ENCODE measurements around the gene SCAMP2. TPM values are rescaled to one million over a fixed set of nuclear protein-coding genes. Genes with fewer than 3 reads are reported as not detected.

SCAMP2 gene
- total RNA-seq, 3 donors from 2014 or later (not counting 1 experiment from before 2014, with no cell fraction given): 78.8 to 101 (median 92.8) TPM

DNA sequence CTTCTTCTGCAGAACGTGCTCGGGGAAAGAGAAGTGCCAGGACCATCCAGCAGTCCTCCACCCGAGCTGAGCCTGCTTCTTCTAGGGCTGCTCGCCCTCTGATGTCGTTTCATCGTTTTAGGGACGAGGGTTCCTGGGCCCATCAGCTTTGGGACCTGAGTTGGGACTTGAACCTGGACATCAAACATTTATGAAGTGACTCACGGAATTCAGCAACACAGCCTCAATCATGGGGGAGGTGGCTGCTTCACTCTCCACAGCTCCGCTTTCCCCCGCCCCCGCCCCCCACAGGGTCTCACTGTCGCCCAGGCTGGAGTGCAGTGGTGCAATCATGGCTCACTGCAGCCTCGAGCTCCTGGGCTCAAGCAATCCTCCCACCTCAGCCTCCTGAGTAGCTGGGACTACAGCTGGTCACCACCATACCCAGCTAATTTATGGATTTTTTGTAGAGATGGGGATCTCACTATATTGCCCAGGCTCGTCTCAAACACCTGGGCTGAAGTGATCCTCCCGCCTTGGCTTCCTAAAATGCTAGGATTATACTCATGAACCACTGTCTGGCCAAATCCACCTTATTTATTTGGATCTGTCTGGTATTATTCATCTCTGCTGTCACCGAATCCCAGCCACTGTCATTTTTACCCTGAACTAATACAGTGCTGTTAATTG is 725 bp upstream of the SCAMP2 start:
- Mint-ChIP-seq H3K36me3 (no peaks in the 10 kb centered on the region), H3K27ac (peak overlapping the region; percentile 95 to 98), H3K4me1 (peaks cover 39% of the 10 kb centered on the region in 2 donors), H3K9me3 (no peaks in the 10 kb centered on the region), H3K27me3 (ENCODE audit: low read depth in 2 of 2) (no peaks in the 10 kb centered on the region), H3K4me3 (peak overlapping the region; percentile 99)
- TF ChIP-seq, protein P1, sequence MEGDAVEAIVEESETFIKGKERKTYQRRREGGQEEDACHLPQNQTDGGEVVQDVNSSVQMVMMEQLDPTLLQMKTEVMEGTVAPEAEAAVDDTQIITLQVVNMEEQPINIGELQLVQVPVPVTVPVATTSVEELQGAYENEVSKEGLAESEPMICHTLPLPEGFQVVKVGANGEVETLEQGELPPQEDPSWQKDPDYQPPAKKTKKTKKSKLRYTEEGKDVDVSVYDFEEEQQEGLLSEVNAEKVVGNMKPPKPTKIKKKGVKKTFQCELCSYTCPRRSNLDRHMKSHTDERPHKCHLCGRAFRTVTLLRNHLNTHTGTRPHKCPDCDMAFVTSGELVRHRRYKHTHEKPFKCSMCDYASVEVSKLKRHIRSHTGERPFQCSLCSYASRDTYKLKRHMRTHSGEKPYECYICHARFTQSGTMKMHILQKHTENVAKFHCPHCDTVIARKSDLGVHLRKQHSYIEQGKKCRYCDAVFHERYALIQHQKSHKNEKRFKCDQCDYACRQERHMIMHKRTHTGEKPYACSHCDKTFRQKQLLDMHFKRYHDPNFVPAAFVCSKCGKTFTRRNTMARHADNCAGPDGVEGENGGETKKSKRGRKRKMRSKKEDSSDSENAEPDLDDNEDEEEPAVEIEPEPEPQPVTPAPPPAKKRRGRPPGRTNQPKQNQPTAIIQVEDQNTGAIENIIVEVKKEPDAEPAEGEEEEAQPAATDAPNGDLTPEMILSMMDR (IDR thresholded peaks at IDR 0.05): no peak
- no peaks in the 10 kb centered on the region for H3K36me3 ChIP-seq (ENCODE audit: control insufficient read depth, insufficient read depth, low read length)
- peak in 1 of 2 donors; percentile 56 for DNase-seq
- peak overlapping the region; percentile 81 for H3K4me3 ChIP-seq (ENCODE audit: low read length)
- no peaks in the 10 kb centered on the region for H3K9me3 ChIP-seq (ENCODE audit: control insufficient read depth, insufficient read depth, low read length)
- no peak for ATAC-seq
- H3K27ac ChIP-seq (ENCODE audit: low read length): peak overlapping the region; percentile 68
- peaks cover 40% of the 10 kb centered on the region for H3K4me1 ChIP-seq (ENCODE audit: control insufficient read depth, insufficient read depth, low read length)
- no peaks in the 10 kb centered on the region for H3K27me3 ChIP-seq (ENCODE audit: control insufficient read depth, insufficient read depth, low read length)
- 32% methylated on average over 16 of the region's 16 CpGs for WGBS (ENCODE audit: insufficient coverage)
- intact Hi-C loops (cut with micrococcal nuclease): loop anchor here (1.0 to 2.0 kb wide), 2 partner anchors 15 to 29 kb away; no protein-coding TSS in a partner anchor

DNA sequence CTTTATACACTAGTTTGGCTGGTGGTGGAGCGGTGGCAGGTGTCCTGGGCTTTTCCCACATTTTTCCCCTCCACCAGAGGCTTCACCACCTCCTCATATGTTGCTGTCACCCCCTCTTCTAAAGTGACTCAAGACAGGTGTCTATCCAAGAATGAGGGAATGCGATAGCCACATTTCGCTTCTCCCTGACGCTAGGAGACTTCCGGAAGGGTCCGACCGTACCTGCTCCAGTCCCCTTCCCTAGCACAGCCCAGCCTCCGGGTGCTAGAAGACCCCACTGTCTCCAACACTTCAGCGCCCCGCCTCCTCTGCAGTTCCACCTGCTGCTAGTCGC is 496 bp downstream of the SCAMP2 start:
- Histone ChIP-seq H3K27me3 (ENCODE audit: control insufficient read depth, insufficient read depth, low read length) (no peaks in the 10 kb centered on the region), H3K36me3 (ENCODE audit: control insufficient read depth, insufficient read depth, low read length) (no peaks in the 10 kb centered on the region), H3K9me3 (ENCODE audit: control insufficient read depth, insufficient read depth, low read length) (no peaks in the 10 kb centered on the region), H3K27ac (ENCODE audit: low read length) (peak overlapping the region; percentile 96), H3K4me1 (ENCODE audit: control insufficient read depth, insufficient read depth, low read length) (peaks cover 52% of the 10 kb centered on the region), H3K4me3 (ENCODE audit: low read length) (peak overlapping the region; percentile 81)
- peaks cover 48 to 50% of the 10 kb centered on the region in 2 donors for H3K4me1 Mint-ChIP-seq
- ATAC-seq (no peak), DNase-seq (no peak)
- H3K9me3 Mint-ChIP-seq: no peaks in the 10 kb centered on the region
- peak overlapping the region; percentile 95 to 98 for H3K27ac Mint-ChIP-seq
- intact Hi-C loops (cut with micrococcal nuclease): loop anchor here (1.0 to 2.0 kb wide), 2 partner anchors 17 to 28 kb away; no protein-coding TSS in a partner anchor
- peak overlapping the region; percentile 99 for H3K4me3 Mint-ChIP-seq
- no peaks in the 10 kb centered on the region for H3K36me3 Mint-ChIP-seq
- TF ChIP-seq, protein P1 (IDR thresholded peaks at IDR 0.05): no peak
- no peaks in the 10 kb centered on the region for H3K27me3 Mint-ChIP-seq (ENCODE audit: low read depth in 2 of 2)
- under 1% methylated on average over 11 of the region's 11 CpGs for WGBS (ENCODE audit: insufficient coverage)

DNA sequence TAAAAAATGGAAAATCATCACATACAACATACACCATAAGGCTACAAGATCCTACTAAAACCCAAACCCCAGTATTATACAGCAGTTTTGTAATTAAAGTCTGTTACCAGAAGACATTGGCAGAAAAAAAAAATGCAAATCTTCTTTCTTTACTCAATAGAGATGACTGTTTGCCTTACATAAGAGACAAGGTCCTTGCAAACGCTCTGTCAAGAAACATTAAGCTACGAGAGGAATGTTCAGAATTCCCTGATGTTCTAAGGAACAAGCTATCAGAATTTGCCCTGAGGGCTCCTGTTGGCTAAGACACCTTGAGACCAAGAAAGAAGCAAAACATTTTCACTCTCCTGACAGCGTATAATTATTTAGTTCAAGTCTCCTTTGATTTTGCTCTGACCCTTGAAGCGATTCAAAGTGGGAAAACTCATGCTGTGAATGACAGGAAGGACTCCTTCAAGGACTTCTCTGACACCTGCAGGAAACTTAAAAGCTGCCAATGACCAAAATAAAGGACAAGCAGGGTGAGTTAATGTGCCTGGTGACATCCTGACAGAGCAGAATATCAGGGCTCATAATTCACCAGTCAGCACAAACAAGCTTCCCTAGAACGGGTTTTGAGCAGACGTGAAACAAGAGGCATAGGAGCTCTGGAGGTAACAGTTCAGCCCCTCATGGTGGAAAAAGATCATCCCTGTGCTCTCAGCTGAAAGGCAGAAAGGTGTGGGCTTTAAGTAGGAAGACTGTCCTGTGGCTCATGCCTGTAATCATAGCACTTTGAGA is 2.5 kb downstream of the SCAMP2 start:
- H3K9me3 ChIP-seq (ENCODE audit: control insufficient read depth, insufficient read depth, low read length): no peaks in the 10 kb centered on the region
- H3K27ac ChIP-seq (ENCODE audit: low read length): peak overlapping the region; percentile 56
- TF ChIP-seq, protein P1 (IDR thresholded peaks at IDR 0.05): no peak
- DNase-seq (no peak), ATAC-seq (no peak)
- intact Hi-C loops (cut with micrococcal nuclease): no loop called here
- Mint-ChIP-seq H3K4me1 (peaks cover 61 to 64% of the 10 kb centered on the region in 2 donors), H3K27ac (peak overlapping the region; percentile 87 to 95), H3K36me3 (no peaks in the 10 kb centered on the region), H3K27me3 (ENCODE audit: low read depth in 2 of 2) (no peaks in the 10 kb centered on the region), H3K9me3 (no peaks in the 10 kb centered on the region), H3K4me3 (peak overlapping the region; percentile 99)
- peaks cover 71% of the 10 kb centered on the region for H3K4me1 ChIP-seq (ENCODE audit: control insufficient read depth, insufficient read depth, low read length)
- no peaks in the 10 kb centered on the region for H3K27me3 ChIP-seq (ENCODE audit: control insufficient read depth, insufficient read depth, low read length)
- 24% methylated on average over 6 of the region's 6 CpGs for WGBS (ENCODE audit: insufficient coverage)
- no peaks in the 10 kb centered on the region for H3K36me3 ChIP-seq (ENCODE audit: control insufficient read depth, insufficient read depth, low read length)
- no peak overlapping the region for H3K4me3 ChIP-seq (ENCODE audit: low read length)

All from natural killer cell (primary cell).